Inflammatory macrophage treated with lipopolysaccharide for 1 hour (primary cell): ENCODE results near the gene GANAB.
"Not testable (repeated sequence)": the region's sequence is repeated elsewhere in the genome, so short reads cannot be mapped to it uniquely, and the experiment has no call there.

Experiments
- DNase-seq, 2 donors: peaks; one replicate each; pipeline ENCODE4 v3.0.0-alpha.2; 2020 to 2022

GANAB gene

DNA sequence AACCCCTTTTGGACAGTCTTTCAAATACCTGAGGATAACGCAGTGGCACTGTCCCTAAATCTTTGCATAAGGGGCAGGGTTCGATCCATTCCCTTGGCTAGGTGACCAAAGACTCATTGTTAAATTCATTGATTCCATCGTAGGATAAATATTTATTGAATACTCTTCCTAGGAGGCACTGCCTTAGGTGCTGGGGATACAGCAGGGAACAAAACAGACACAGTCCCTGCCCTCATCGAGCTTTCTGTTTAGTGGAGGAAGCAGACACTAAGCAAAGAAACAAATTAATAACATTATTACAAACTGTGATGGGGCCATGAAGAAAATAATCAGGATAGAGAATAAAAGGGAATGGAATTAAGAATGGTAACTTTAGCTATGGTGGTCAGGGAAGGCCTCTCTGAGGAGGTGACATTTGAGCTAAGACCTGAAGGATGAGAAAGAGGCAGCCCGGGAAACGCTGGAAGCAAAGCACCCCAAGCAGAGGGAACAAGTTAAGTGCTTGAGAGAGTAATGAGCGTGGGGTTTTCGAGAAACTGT, 25.3 kb downstream of the GANAB start:
- no peak for DNase-seq

DNA sequence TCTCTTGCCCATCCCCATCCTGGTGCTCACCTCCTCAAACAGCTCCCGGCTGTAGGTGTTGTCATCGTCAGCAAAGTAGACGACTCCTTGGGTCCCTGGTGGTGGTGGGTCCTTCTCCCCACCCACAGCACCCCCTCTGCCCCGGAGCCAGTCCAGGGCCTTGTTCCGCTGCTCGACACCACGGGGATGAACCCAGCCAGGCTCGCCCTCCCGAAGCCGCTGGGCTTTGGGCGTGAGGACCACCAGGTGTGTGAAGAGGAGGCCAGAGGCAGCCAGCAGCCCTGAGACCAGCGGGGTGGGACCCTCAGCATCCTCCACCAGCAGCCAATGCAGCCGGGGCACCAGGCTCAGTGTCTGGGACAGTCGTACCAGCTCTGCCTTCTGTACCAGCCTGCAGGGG, 29.5 kb downstream of the GANAB start:
- not testable (repeated sequence) for DNase-seq

DNA sequence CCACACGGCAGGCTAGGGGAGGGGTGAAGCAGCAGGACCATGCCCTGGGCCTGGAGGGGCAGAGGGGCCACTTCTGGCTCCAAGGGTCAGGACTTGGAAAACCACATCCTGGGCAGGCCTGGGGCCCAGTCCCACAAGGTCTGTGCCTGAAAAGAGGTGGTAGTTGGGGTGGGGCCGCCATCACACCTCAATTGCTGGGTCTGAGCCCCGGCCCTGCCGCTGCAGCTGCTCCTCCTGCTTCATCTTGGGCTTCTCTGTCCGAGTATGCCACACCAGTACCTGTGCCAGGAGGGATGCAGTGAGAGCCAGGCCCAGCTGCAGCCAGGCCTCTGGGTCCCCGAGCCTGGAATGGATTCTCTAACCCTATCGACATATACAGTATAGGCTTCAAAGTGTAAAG, 30.9 kb downstream of the GANAB start:
- DNase-seq: no peak

GRCh38 chr11:62614275-62614674, 32.1 kb downstream of the GANAB start:
- no peak for DNase-seq

GRCh38 chr11:62613291-62613778, 33.1 kb downstream of the GANAB start:
- DNase-seq: no peak

GRCh38 chr11:62612366-62613290, 33.8 kb downstream of the GANAB start, which contains the start of the genes EML3 and ROM1:
Gene EML3, minus strand, starts transcription at chr11:62612775. Its CDS starts 318 bp downstream, at chr11:62612457.
Gene ROM1, plus strand, starts transcription at chr11:62613257. Its CDS starts 25 bp downstream, at chr11:62613282.
- peak; percentile 68 to 80 for DNase-seq

- DNase-seq: peak; percentile 55 to 67
These were observed 34.6 kb downstream of the GANAB start for GRCh38 chr11:62611705-62612365.

- DNase-seq: no peak
These were observed 35.4 kb downstream of the GANAB start for GRCh38 chr11:62610814-62611704.

- DNase-seq: no peak
These were observed 36.0 kb downstream of the GANAB start for GRCh38 chr11:62610403-62610802.

- no peak for DNase-seq
These were observed 37.6 kb downstream of the GANAB start for GRCh38 chr11:62608776-62609175.

GRCh38 chr11:62607714-62608113, 38.7 kb downstream of the GANAB start:
- DNase-seq: peak; percentile 59 to 64

DNA sequence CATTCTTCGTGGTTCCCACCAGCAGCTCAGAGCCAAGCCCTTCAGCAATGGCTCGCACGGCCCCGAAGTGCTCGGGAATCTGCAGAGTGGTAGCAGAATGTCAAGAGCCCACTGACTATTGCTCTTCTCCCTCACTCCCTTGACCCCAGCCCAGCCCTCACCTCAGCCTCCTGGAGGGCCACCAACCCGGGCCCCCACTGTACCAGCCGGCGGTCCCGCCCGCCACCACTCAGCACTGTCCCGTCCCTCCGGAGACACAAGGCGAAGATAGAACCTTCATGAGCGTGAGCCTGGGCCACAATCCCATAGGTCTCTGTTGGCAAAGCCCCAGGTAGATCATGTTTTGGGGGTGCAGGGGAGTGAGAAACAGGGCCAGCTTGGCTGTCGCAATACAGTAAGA, 40.5 kb downstream of the GANAB start:
- no peak for DNase-seq

- no peak for DNase-seq
These were observed 40.9 kb downstream of the GANAB start for GRCh38 chr11:62605467-62605866.

DNA sequence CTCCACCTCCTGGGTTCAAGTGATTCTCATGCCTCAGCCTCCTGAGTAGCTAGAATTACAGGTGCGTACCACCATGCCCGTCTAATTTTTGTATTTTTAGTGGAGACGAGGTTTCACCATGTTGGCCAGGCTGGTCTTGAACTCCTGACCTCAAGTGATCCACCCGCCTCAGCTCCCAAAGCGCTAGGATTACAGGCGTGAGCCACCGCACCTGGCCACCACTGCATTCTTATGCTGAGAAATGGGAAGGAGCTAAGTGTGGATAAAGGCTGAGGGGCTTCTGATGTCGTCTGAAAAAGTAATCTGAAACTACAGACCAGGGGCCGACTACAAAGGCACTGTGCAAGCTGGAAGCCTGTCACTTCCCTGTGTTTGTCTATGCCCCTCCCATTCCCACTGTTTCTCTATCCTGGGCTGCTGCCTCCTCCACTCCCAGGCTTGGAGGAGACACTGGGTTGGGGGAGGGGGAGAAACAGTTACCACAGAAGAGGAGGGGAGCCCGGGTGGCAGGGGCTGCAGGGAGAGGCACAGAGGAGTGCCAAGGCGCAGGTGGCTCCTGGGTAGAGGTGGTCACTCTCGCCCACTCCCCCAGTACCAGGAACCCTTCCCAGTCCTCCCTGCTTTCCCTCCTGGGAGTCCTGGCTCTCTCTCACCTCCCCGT, 41.8 kb downstream of the GANAB start:
- DNase-seq: no peak

DNA sequence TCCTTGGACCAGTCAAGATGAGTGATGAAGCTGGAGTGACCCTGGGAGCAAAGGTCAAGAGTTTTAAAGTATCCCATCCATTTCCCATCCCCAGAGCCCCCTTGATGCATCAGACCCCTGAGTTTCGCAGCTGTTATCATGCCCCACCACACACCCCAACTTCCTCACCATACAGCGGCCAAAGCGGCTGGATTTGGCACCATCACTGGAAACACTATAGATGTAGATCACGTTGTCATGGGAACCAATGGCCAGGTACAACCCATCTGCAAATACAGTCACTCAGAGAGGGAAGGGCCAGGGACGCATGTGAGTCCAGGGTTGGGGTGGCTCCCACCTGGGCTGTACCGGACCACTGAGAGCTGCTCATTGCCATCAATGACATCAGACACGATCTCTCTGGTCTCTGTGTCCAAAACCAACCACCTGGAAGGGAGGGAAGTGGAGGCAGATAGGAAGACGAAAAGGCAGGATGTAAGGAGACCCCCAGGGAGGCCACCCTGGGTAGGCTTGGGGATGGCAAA, 42.6 kb downstream of the GANAB start:
- DNase-seq: no peak

DNA sequence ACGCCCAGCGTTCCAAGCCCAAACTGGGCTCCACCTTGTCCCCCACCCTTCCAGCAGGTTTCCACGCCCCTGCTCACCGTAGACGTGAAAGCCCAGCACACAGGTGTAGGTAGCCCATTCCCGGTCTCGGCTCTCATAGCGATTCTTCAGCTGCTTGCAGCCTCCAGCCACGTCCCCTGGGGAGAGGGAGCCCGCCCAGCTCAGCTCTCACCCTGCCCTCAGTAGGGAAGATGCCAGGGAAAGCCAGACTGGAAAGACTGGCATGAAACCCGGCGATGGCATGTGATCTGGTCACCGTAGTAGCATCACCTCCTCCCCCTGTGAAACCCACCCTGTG, 43.4 kb downstream of the GANAB start:
- no peak for DNase-seq

DNA sequence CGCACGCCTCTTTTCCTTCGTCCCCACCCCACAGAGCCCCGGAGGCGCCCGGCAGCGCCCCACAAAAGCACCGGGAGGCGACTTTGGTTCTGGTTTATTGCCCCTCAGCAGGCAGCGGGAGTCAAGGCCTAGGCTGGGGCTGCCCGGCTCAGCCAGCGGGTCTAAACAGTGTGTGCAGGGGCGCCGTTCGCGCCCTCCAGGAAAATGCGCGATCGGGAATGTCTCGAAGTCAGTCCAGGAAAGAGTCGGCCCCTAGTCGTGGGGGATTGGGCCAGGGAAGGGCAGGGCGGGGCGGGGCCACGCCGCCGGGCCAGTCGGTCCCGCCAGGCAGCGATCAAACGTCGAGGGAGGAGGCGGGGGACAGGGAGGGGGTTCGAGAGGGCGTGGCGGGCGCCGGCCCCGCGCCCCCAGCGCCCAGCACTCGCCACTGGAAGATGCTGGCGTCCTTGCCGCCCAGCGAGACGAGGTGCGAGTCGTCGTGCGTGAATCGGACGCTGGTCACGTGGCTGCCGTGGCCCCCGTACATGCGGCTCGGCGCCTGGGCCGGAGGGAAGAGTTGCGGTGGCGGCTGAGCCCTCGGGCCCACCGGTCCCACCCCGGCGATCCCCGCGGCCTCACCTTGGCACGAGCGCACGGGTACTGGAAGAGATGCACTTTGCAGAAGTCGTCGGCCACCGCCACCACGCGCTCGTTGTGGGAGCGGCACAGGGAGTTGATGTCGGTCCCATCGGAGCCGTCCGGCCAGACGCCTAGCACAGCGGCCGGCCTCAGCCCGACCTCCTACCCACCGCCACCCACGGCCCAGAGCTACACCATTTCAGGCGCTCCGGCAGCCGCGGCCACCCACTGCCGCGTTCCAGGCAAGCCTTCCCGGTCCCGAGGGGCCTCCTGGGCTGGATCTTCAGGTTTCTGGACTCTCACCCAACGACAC, 44.0 kb downstream of the GANAB start:
- no peak for DNase-seq

- peak; percentile 98 to 100 for DNase-seq
These were observed 44.9 kb downstream of the GANAB start, which contains the start of gene MTA2 for GRCh38 chr11:62601372-62602140. Gene MTA2, minus strand, starts transcription at chr11:62601865. Its CDS starts 415 bp downstream, at chr11:62601450.

DNA sequence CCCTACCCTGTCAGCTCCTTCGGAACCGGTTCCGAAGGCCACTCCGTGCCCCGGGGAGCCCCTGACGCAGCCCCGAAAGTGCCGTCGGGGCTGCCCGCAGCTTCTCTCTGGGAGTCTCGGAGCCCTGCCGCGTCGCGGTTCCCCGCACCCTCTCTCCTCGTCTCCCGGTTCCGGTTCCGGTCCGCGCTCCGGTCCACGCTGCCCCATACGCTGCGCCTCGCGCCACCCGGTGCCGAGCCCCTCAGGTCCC, 45.4 kb downstream of the GANAB start:
- DNase-seq: peak in 1 of 2 donors; percentile 26
